HG03045 (cell line): ENCODE data around the gene MECR.

Source experiments
- ATAC-seq: cut with Tn5 transposase; IDR thresholded peaks from one replicate; pipeline ENCODE4 v1.9.1; 2021; ENCODE audit warnings: mild to moderate bottlenecking, moderate library complexity; ENCODE audit not compliant: unreplicated experiment

MECR gene

GRCh38 chr1:29256394-29256793 lies 25.7 kb upstream of the MECR start:
- no peak for ATAC-seq

GRCh38 chr1:29255134-29255666 lies 24.5 kb upstream of the MECR start:
- no peak for ATAC-seq

GRCh38 chr1:29254346-29254745 lies 23.6 kb upstream of the MECR start:
- no peak for ATAC-seq

- ATAC-seq = no peak
Measured at GRCh38 chr1:29253180-29253579, 22.4 kb upstream of the MECR start.

GRCh38 chr1:29251164-29252124 lies 20.7 kb upstream of the MECR start:
- no peak for ATAC-seq

- ATAC-seq = no peak
Measured at GRCh38 chr1:29249951-29250581, 19.3 kb upstream of the MECR start.

- ATAC-seq = no peak
Measured at GRCh38 chr1:29249170-29249691, 18.5 kb upstream of the MECR start.

GRCh38 chr1:29248409-29248808 lies 17.7 kb upstream of the MECR start:
- no peak for ATAC-seq

- ATAC-seq = no peak
Measured at GRCh38 chr1:29247571-29248273, 17.0 kb upstream of the MECR start.

- no peak for ATAC-seq
Measured at GRCh38 chr1:29247044-29247443, 16.3 kb upstream of the MECR start.

- ATAC-seq = no peak
Measured at GRCh38 chr1:29245876-29246275, 15.1 kb upstream of the MECR start.

- ATAC-seq = no peak
Measured at GRCh38 chr1:29245261-29245660, 14.5 kb upstream of the MECR start.

- ATAC-seq = no peak
Measured at GRCh38 chr1:29243871-29244200, 13.1 kb upstream of the MECR start.

- ATAC-seq = no peak
Measured at GRCh38 chr1:29243023-29243870, 12.5 kb upstream of the MECR start.

- no peak for ATAC-seq
Measured at GRCh38 chr1:29240986-29241385, 10.3 kb upstream of the MECR start.

GRCh38 chr1:29240400-29240837 lies 9.7 kb upstream of the MECR start:
- ATAC-seq = no peak

GRCh38 chr1:29239142-29239541 lies 8.4 kb upstream of the MECR start:
- no peak for ATAC-seq

GRCh38 chr1:29238620-29239002 lies 7.9 kb upstream of the MECR start:
- no peak for ATAC-seq

- ATAC-seq = no peak
Measured at GRCh38 chr1:29237852-29238619, 7.3 kb upstream of the MECR start.
